CD1c-positive myeloid dendritic cell (primary cell): ENCODE measurements around the gene DRICH1.
"Not testable (repeated sequence)": the region's sequence is repeated elsewhere in the genome, so short reads cannot be mapped to it uniquely, and the experiment has no call there.

ENCODE experiments used
- DNase-seq: peaks from one replicate; pipeline ENCODE4 v3.0.0-alpha.2; 2016; ENCODE audit errors: extremely low spot score

Gene DRICH1

DNA sequence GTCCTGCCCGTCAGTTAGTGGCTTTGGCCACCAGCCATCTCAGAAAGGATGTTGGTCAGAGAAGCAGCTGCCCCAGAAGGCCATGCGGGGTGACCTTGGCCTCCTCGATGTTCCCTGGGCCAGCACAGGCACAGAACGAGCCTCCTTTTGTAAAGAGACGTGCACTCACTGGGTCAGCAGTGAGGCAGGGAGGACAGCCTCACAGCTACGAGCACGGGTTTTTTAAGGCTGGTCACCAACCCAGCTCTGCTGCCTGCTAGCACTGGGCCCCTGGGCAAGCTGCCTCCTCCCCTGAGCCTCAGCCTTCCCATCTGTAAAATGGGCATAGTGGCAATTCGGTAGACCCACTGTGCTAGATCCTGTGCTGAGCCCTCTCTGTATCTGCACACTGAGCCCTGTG is 62.8 kb downstream of the DRICH1 start:
- no peak for DNase-seq

DNA sequence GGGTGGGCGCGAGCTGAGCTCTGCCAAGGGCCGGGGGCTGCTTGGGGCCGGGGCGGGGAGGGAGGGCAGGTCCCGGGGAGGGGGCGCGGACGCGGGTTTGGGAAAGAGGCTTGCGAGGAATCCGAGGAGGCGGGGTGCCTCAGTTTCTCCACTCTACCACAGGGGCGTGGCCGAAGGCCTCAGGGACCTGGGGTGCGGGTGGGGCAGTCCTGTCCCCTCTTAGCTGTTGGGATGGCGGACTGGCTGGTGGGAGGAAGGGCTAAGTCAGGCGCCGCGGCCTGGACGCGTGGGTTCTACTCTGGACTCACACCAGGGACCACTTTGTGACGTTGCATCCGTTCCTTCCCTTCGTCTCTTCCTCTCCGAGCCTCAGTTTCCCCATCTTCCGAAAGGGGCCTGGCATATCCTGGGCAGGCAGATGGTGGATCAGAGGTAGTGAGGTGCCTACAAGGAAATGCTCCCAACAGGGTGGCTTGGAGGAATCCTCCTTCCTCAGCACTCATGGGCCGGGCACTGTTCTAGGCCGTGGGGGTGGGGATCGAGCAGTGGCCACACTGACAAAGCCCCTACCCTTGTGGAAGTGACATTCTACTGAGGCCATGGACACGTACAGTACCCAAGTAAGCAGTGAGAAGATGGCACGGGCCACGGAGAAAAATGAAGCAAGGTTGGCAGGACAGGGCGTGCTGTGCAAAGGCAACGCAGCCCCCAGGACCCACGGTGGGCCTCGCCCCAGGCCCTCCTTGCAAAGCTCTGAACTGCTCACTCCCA is 65.2 kb downstream of the DRICH1 start:
- no peak for DNase-seq

DNA sequence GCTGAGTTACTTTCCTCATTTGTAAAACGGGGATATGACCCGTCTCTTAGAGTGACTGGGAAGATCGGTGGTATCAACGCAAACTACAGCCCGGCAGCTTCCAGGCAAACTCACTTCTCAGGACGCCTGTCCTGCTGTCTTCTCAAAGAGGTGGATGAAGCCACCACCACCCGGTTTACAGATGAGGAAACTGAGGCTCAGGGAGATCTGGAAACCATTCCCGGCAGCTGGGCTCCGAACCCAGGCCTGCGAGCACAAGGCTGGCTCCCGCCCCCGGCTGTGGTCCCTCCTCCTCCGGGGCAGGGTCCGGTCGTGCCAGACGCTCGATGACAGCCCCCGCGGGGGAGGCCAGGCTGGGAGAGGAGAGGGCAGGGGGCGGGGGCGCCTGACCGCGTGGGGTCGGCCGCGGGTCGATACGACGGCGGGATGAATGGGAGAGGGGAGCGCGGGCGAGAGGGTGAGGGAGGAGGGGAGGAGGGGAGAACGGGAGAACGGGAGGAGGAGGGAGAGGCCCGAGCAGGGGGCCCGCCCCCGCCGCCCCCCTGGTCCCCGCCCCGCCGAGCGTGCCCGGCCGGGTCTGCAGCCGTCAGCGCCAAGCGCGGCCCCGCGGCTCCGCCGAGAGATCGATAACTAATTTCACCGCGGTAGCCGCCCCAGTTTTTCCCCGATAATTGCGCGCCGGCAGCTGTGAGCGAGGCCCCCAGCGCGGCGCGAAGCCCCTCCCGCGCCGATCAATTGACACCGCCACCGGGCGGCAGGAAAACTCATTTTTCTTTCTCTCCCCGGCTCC is 66.0 kb downstream of the DRICH1 start:
- no peak for DNase-seq

DNA sequence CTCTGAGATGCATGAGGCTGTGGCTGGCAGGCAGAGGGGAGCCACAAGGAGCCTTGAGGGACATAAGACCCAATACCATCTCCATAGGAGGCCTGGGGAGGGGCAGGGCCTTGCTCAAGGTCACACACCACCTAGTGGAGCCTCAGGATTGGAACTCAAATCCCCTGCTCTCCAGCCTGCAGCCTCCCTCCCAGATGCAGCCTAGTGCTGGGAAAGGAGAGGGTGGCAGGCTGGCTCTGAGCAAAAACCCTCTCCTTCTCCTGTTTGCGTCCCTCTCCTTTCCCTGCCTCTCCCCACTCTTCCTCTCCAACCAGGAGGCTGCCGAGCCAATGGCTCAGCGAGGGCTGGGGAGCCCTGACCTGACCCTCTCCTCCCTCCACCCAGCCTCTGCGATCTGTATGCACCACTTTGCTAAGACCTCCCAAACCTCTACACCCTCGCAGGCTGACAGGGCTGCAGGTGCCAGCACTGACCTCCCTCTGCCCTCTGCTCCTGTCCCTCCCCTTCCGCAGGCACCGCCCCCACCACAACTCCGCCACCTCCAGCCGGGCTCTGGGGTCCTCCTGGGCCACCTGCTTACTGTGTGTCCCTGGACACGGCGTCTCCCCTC is 66.7 kb downstream of the DRICH1 start:
- no peak for DNase-seq

DNA sequence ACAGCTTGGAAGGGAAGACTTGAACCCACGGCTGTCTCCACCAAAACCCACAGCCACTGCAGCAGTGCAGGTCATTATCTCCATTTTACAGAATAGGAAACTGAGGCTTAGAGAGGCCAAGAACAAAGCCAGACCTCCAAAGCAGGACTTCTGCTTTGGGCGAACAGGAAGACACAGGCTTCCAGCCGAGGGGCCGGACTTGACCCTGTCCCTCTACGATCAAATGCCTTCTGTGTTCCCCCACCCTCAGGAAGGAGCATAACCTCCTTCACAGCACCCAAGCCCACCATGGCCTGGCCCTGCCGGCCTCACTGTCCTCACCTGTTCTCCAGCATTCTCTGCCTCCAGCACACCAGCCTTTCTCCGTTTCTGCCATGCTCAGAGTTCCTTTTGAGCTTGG is 67.8 kb downstream of the DRICH1 start:
- no peak for DNase-seq

DNA sequence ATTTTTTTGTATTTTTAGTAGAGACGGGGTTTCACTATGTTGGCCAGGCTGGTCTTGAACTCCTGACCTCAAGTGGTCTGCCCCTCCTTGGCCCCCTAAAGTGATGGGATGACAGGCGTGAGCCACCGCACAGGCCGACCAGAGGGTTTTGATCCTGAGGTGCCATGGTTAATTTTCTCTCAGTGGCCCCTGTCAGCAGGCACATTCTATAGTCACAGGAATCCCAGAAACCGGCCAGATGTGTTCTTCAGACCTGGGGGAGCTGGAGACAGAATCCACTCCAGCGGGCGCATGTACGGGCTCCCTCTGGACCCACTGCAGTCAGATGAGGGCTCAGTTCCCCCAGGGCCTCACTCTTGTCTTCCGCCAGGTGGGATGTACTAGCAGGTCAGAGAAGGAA is 69.0 kb downstream of the DRICH1 start:
- no peak for DNase-seq

DNA sequence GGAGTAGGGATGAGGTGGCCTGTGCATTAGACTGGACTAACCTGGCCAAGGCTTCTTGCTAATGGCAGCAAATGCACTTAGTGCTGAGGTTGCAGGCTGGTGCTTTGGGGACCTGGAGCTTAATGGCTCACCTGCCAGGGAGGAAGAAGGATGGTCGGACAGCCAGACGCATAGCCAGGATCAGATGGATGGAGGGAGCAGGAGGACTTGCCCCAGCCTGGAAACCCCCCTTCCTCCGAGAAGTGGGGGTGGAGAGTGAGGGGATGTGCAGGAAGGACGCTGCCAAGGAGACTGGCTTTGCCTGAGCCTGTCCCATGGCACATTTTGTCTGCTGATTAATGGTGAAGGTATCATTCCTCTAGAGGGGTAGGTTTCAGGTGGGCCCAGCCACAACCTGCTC is 69.9 kb downstream of the DRICH1 start:
- DNase-seq: no peak

DNA sequence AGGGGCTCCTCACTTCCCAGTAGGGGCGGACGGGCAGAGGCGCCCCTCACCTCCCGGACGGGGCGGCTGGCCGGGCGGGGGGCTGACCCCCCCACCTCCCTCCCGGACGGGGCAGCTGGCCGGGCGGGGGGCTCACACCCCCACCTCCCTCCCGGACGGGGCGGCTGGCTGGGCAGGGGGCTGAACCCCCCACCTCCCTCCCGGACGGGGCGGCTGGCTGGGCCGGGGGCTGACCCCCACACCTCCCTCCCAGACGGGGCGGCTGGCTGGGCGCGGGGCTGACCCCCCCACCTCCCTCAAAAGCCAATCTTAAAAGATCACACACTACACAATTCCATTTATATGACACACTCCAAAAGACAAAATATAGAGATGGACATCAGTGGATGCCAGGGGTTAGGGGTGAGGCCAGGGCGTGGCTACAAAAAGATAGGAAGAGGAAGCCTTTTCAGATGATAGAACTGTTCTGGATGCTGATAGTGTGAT is 71.1 kb downstream of the DRICH1 start:
- not testable (repeated sequence) for DNase-seq

DNA sequence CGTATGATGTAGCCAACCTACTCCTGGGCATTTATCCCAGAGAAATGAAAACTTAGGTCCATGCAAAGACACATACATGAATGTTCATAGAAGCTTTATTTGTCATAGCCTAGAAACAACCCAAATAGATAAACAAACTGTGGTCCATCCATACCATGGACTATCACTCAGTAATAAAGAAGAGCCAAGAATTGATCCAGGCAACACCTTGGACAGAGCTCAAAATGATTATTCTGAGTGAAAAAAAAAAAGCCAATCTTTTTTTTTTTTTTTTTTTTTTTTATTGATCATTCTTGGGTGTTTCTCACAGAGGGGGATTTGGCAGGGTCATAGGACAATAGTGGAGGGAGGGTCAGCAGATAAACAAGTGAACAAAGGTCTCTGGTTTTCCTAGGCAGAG is 71.9 kb downstream of the DRICH1 start:
- not testable (repeated sequence) for DNase-seq
